ENCODE data around the gene ESRRA.
"Not testable (repeated sequence)": the region's sequence is repeated elsewhere in the genome, so short reads cannot be mapped to it uniquely, and the experiment has no call there.

The ESRRA gene

DNA sequence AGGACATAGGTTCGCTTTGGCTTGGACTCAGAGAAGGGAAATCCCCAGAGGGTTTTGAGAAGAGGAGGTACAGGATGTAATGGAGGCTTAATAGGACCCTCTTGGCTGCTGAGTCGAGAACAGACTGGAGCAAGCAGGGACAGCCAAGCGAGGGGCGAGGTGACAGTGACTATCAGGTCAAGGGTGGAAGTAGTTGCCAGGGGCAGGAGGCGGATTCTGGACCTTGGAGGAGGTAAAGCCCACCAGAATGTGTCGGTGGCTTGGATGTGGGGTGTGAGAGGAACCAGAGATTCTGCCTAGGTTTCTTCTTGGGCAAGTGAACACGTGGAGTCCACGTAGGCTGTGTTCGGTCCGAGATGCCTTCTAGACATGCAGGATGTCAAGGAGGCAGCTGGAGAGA lies 7.6 kb downstream of the ESRRA start:
- Histone ChIP-seq H3K36me3 (ENCODE audit: insufficient read depth) (no peaks in the 10 kb centered on the region), H3K9ac (no peak overlapping the region), H3K4me2 (no peak overlapping the region)

DNA sequence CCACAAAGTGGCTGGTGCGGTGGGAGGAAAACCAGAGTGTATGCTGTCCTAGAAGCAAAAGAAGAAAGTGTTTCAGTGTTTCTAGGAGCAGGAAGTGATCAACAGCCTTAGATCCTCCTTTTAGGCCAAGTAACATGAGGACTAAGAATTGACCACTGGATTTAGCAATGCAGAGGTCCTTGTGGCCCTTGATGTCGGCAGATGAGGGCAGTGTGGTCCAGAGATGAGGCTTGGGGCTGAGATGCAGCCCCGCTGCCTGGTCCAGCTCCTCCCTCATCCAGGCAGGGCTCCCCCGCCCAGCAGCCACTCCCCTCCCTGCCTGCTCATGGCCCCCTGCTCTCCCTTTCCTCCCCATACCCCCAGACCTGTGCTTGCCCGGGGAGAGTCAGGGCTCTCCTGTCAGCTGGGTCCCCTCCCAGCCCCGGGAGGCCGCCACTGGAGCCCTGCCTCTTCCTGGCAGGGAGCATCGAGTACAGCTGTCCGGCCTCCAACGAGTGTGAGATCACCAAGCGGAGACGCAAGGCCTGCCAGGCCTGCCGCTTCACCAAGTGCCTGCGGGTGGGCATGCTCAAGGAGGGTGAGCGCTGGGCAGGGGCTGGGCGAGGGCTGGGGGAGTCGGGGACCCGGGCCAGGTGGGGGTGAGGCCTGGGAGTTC lies 8.3 kb downstream of the ESRRA start:
- Histone ChIP-seq H3K79me2 (ENCODE audit: insufficient read depth, low read depth) (peaks cover 38% of the 10 kb centered on the region; the same call in 1 of the 2 replicates), H2AFZ (ENCODE audit: low read depth) (no peak overlapping the region), H3K27ac (no peak overlapping the region), H3K4me2 (no peak overlapping the region), H3K9ac (no peak overlapping the region), H3K4me1 (ENCODE audit: low read depth, poor library complexity, severe bottlenecking) (peaks cover 37% of the 10 kb centered on the region), H3K27me3 (ENCODE audit: insufficient read depth, low read depth) (no peaks in the 10 kb centered on the region), H3K4me3 (IDR thresholded peaks at IDR 0.05; ENCODE audit: insufficient read depth, low read depth, low read length) (no peak overlapping the region), H3K36me3 (ENCODE audit: insufficient read depth) (no peaks in the 10 kb centered on the region), H4K20me1 (ENCODE audit: insufficient read depth) (no peaks in the 10 kb centered on the region)
- TF ChIP-seq, protein P1, sequence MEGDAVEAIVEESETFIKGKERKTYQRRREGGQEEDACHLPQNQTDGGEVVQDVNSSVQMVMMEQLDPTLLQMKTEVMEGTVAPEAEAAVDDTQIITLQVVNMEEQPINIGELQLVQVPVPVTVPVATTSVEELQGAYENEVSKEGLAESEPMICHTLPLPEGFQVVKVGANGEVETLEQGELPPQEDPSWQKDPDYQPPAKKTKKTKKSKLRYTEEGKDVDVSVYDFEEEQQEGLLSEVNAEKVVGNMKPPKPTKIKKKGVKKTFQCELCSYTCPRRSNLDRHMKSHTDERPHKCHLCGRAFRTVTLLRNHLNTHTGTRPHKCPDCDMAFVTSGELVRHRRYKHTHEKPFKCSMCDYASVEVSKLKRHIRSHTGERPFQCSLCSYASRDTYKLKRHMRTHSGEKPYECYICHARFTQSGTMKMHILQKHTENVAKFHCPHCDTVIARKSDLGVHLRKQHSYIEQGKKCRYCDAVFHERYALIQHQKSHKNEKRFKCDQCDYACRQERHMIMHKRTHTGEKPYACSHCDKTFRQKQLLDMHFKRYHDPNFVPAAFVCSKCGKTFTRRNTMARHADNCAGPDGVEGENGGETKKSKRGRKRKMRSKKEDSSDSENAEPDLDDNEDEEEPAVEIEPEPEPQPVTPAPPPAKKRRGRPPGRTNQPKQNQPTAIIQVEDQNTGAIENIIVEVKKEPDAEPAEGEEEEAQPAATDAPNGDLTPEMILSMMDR (conservative IDR thresholded peaks at IDR 0.05; ENCODE audit: low read depth, low read length) = no peak

More for the DNA sequence above, 7.6 kb downstream of the ESRRA start:
- Histone ChIP-seq H3K27ac (no peak overlapping the region), H3K4me1 (ENCODE audit: low read depth, poor library complexity, severe bottlenecking) (peaks cover 40% of the 10 kb centered on the region), H3K79me2 (ENCODE audit: insufficient read depth, low read depth) (peaks cover 43% of the 10 kb centered on the region; the same call in 1 of the 2 replicates), H4K20me1 (ENCODE audit: insufficient read depth) (no peaks in the 10 kb centered on the region), H3K27me3 (ENCODE audit: insufficient read depth, low read depth) (no peaks in the 10 kb centered on the region), H2AFZ (ENCODE audit: low read depth) (no peak overlapping the region), H3K4me3 (IDR thresholded peaks at IDR 0.05; ENCODE audit: insufficient read depth, low read depth, low read length) (no peak overlapping the region)
- TF ChIP-seq, protein P1 (conservative IDR thresholded peaks at IDR 0.05; ENCODE audit: low read depth, low read length) = no peak

DNA sequence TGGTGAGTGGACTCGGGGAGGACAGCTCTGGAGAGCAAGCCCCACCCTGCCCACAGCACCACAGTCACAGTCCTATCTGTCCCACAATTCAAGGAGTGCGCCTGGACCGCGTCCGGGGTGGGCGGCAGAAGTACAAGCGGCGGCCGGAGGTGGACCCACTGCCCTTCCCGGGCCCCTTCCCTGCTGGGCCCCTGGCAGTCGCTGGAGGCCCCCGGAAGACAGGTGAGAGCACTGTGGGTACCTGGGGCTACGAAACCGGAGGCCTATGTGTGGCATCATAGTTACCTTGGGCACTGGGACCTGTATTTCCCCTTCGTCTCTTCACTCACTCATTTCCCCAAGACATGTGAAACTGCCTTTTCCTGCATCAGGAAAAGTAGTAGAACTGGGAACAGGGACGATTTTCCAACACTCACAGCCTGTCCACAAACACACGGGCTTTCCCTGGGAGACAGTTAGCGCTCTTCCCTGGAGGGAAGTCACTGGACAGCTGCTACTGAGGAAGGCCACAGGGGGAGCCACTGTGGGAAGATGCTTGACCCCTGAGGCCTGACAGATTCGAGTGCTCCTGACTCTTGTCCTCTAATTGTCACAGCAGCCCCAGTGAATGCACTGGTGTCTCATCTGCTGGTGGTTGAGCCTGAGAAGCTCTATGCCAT lies 9.0 kb downstream of the ESRRA start:
- Histone ChIP-seq H3K36me3 (ENCODE audit: insufficient read depth) (no peaks in the 10 kb centered on the region), H4K20me1 (ENCODE audit: insufficient read depth) (no peaks in the 10 kb centered on the region), H3K79me2 (ENCODE audit: insufficient read depth, low read depth) (peaks cover 34% of the 10 kb centered on the region; the same call in 1 of the 2 replicates), H3K4me2 (no peak overlapping the region), H3K27ac (no peak overlapping the region), H3K9ac (no peak overlapping the region), H2AFZ (ENCODE audit: low read depth) (no peak overlapping the region), H3K4me3 (IDR thresholded peaks at IDR 0.05; ENCODE audit: insufficient read depth, low read depth, low read length) (no peak overlapping the region), H3K27me3 (ENCODE audit: insufficient read depth, low read depth) (no peaks in the 10 kb centered on the region), H3K4me1 (ENCODE audit: low read depth, poor library complexity, severe bottlenecking) (peaks cover 37% of the 10 kb centered on the region)
- TF ChIP-seq, protein P1 (conservative IDR thresholded peaks at IDR 0.05; ENCODE audit: low read depth, low read length) = no peak

DNA sequence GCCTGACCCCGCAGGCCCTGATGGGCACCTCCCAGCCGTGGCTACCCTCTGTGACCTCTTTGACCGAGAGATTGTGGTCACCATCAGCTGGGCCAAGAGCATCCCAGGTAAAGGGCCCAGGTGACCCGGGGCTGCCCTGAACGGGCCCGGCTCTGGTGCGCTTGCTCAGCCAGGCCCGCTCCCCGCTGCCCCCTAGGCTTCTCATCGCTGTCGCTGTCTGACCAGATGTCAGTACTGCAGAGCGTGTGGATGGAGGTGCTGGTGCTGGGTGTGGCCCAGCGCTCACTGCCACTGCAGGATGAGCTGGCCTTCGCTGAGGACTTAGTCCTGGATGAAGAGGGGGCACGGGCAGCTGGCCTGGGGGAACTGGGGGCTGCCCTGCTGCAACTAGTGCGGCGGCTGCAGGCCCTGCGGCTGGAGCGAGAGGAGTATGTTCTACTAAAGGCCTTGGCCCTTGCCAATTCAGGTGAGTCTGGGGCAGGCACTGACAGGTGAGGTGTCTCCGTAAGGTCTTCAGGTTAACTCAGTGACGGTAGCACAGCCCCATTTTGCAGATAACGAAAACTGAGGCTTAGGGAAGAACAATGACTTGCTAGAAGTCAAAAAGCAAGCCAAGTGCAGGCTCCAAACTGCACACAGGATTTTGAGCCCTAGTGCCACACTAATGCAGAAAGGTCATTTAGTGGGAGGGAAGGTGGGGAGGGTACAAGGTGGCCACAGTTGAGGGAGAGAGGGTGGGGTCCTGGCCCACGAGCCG lies 9.7 kb downstream of the ESRRA start:
- H3K4me1 ChIP-seq (ENCODE audit: low read depth, poor library complexity, severe bottlenecking) = peaks cover 31% of the 10 kb centered on the region
- no peak overlapping the region for H2AFZ ChIP-seq (ENCODE audit: low read depth)
- no peak overlapping the region; the same call in 1 of the 2 replicates for H3K27ac ChIP-seq
- H3K4me2 ChIP-seq = peak overlapping the region; percentile 21; the same call in 1 of the 2 replicates
- no peak overlapping the region for H3K4me3 ChIP-seq (IDR thresholded peaks at IDR 0.05; ENCODE audit: insufficient read depth, low read depth, low read length)
- peaks cover 34% of the 10 kb centered on the region; the same call in 1 of the 2 replicates for H3K79me2 ChIP-seq (ENCODE audit: insufficient read depth, low read depth)
- H3K27me3 ChIP-seq (ENCODE audit: insufficient read depth, low read depth) = no peaks in the 10 kb centered on the region
- H4K20me1 ChIP-seq (ENCODE audit: insufficient read depth) = no peaks in the 10 kb centered on the region
- no peak overlapping the region for H3K9ac ChIP-seq
- TF ChIP-seq, protein P1 (conservative IDR thresholded peaks at IDR 0.05; ENCODE audit: low read depth, low read length) = 0 out of 2 replicates have a peak, but pooled peaks have one; percentile 15
- no peaks in the 10 kb centered on the region for H3K36me3 ChIP-seq (ENCODE audit: insufficient read depth)

DNA sequence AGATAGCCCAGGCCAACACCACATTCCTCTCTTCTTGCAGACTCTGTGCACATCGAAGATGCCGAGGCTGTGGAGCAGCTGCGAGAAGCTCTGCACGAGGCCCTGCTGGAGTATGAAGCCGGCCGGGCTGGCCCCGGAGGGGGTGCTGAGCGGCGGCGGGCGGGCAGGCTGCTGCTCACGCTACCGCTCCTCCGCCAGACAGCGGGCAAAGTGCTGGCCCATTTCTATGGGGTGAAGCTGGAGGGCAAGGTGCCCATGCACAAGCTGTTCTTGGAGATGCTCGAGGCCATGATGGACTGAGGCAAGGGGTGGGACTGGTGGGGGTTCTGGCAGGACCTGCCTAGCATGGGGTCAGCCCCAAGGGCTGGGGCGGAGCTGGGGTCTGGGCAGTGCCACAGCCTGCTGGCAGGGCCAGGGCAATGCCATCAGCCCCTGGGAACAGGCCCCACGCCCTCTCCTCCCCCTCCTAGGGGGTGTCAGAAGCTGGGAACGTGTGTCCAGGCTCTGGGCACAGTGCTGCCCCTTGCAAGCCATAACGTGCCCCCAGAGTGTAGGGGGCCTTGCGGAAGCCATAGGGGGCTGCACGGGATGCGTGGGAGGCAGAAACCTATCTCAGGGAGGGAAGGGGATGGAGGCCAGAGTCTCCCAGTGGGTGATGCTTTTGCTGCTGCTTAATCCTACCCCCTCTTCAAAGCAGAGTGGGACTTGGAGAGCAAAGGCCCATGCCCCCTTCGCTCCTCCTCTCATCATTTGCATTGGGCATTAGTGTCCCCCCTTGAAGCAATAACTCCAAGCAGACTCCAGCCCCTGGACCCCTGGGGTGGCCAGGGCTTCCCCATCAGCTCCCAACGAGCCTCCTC lies 10.6 kb downstream of the ESRRA start:
- Histone ChIP-seq H3K4me2 (peak overlapping the region; percentile 94), H3K9ac (peak overlapping the region; percentile 84; the same call in 1 of the 2 replicates), H3K79me2 (ENCODE audit: insufficient read depth, low read depth) (peaks cover 27% of the 10 kb centered on the region; the same call in 1 of the 2 replicates), H3K4me1 (ENCODE audit: low read depth, poor library complexity, severe bottlenecking) (peaks cover 31% of the 10 kb centered on the region), H3K27ac (peak overlapping the region; percentile 88)
- not testable (repeated sequence) for H3K36me3 ChIP-seq (ENCODE audit: insufficient read depth); H2AFZ ChIP-seq (ENCODE audit: low read depth); H3K4me3 ChIP-seq (IDR thresholded peaks at IDR 0.05; ENCODE audit: insufficient read depth, low read depth, low read length); H3K27me3 ChIP-seq (ENCODE audit: insufficient read depth, low read depth); H4K20me1 ChIP-seq (ENCODE audit: insufficient read depth)
